PC-9 (cell line): ENCODE data around the gene CREBBP.

ENCODE experiments used
- CTCF ChIP-seq: fragments of 200-600 bp; sonication (generic); conservative IDR thresholded peaks from 2 replicates; pipeline ENCODE4 v1.6.1; 2017; ENCODE audit warnings: mixed run types, antibody characterized with exemption, mild to moderate bottlenecking, moderate library complexity
- EZH2 ChIP-seq: fragments of 200-600 bp; sonication (generic); IDR thresholded peaks from 2 replicates; pipeline ENCODE4 v1.8.0; 2017; ENCODE audit warnings: antibody characterized with exemption, low read depth

- TF ChIP-seq CTCF (no peak), EZH2 (no peak)
These were observed 15.3 kb downstream of the CREBBP start for GRCh38 chr16:3865241-3865640.
